H1 (cell line): ENCODE measurements around the gene CSGALNACT2. TPM values are rescaled to one million over a fixed set of nuclear protein-coding genes. Genes with fewer than 3 reads are reported as not detected.

Experiments used
- CTCF ChIA-PET: fragments of 300-600 bp; sonication (Branson Sonifier 250); formaldehyde crosslinking; loops from one replicate; lab custom pipeline; 2021; ENCODE audit not compliant: partially characterized antibody; lab: Charles Lee
- POLR2A ChIA-PET: fragments of 300-600 bp; sonication (Branson Sonifier 250); formaldehyde crosslinking; loops from one replicate; lab custom pipeline; 2021; ENCODE audit warnings: inconsistent platforms; ENCODE audit not compliant: partially characterized antibody; lab: Charles Lee
- DNase-seq, 2 experiments: peaks; one replicate each; pipeline versions ENCODE4 v3.0.0 to v3.0.0-alpha.2; 2010 to 2022; ENCODE audit warnings: low spot score in 2 of 2, low read depth in 1 of 2, mixed read lengths in 1 of 2
- FAIRE-seq: peaks from 2 replicates; lab custom pipeline; 2011; peaks lifted over from hg19 to GRCh38; lab: Jason Lieb, UNC
- H2AFZ ChIP-seq: 2 replicates; pipeline ENCODE4 v1.8.1; 2012; ENCODE audit warnings: low read length, inconsistent platforms
- H2AK5ac ChIP-seq: 2 replicates; pipeline ENCODE4 v1.6.1; 2013; ENCODE audit warnings: low read depth, low read length
- H2BK120ac ChIP-seq: replicated peaks from 2 replicates; pipeline ENCODE3; 2013; ENCODE audit warnings: low read depth, low read length, inconsistent platforms
- H2BK12ac ChIP-seq: 2 replicates; pipeline ENCODE4 v1.6.1; 2013; ENCODE audit warnings: low read depth, low read length
- H2BK15ac ChIP-seq: 2 replicates; pipeline ENCODE4 v1.6.1; 2013; ENCODE audit warnings: low read length
- H2BK20ac ChIP-seq: 2 replicates; pipeline ENCODE4 v1.6.1; 2013; ENCODE audit warnings: low read length
- H2BK5ac ChIP-seq: 2 replicates; pipeline ENCODE4 v1.6.1; 2013; ENCODE audit warnings: low read depth, low read length
- H3K14ac ChIP-seq: 2 replicates; pipeline ENCODE4 v1.6.1; 2013; ENCODE audit warnings: inconsistent platforms; ENCODE audit not compliant: insufficient read length
- H3K18ac ChIP-seq: 2 replicates; pipeline ENCODE4 v1.6.1; 2013; ENCODE audit warnings: low read length; ENCODE audit errors: extremely low read depth
- H3K23ac ChIP-seq: 2 replicates; pipeline ENCODE4 v1.6.1; 2013; ENCODE audit warnings: inconsistent platforms; ENCODE audit not compliant: insufficient read length
- H3K23me2 ChIP-seq: 2 replicates; pipeline ENCODE4 v1.6.1; 2013; ENCODE audit warnings: low read depth, low read length
- H3K27ac ChIP-seq: 2 replicates; pipeline ENCODE4 v1.6.1; 2011; ENCODE audit warnings: low read depth, low read length, inconsistent platforms
- H3K27me3 ChIP-seq, 4 experiments: replicated peaks in 1 of 4; 1 replicate in 1 of 4; 2 replicates in 3 of 4; pipeline versions ENCODE4 v1.6.1 to v1.8.1; 2011 to 2013; ENCODE audit warnings: low read length in 3 of 4, mild to moderate bottlenecking in 3 of 4, inconsistent platforms in 2 of 4, mixed read lengths in 2 of 4, moderate library complexity in 1 of 4; ENCODE audit not compliant: control insufficient read depth in 3 of 4, insufficient read depth in 3 of 4; ENCODE audit errors: extremely low read depth in 1 of 4
- H3K36me3 ChIP-seq, 4 experiments: 2 replicates each; pipeline versions ENCODE4 v1.6.1 to v1.8.1; 2011 to 2013; ENCODE audit warnings: mild to moderate bottlenecking in 4 of 4, low read length in 3 of 4, moderate library complexity in 2 of 4, control low read depth in 1 of 4, inconsistent platforms in 1 of 4; ENCODE audit not compliant: insufficient read depth in 4 of 4, control insufficient read depth in 2 of 4
- H3K4ac ChIP-seq: replicated peaks from 2 replicates; pipeline ENCODE3; 2013; ENCODE audit warnings: low read length, low read depth, mixed read lengths, inconsistent platforms; ENCODE audit not compliant: insufficient read length
- H3K4me1 ChIP-seq, 4 experiments: replicated peaks in 1 of 4; 1 replicate in 1 of 4; 2 replicates in 3 of 4; pipeline versions ENCODE4 v1.6.1 to v1.8.1; 2011 to 2013; ENCODE audit warnings: low read length in 3 of 4, inconsistent platforms in 2 of 4, mixed read lengths in 1 of 4; ENCODE audit not compliant: insufficient read depth in 4 of 4, control insufficient read depth in 3 of 4
- H3K4me2 ChIP-seq, 2 experiments: 2 replicates each; pipeline versions ENCODE4 v1.6.1 to v1.8.1; 2011 to 2013; ENCODE audit warnings: low read depth in 2 of 2, low read length in 2 of 2, control low read depth in 1 of 2, inconsistent platforms in 1 of 2, mild to moderate bottlenecking in 1 of 2; ENCODE audit not compliant: insufficient read depth in 1 of 2
- H3K4me3 ChIP-seq, 4 experiments: fragments of 200-600, 300-600 bp in 1 of 4; sonication (generic), shearing (Covaris generic), sonication (Bioruptor Twin) in 1 of 4; 2 replicates each; pipeline versions ENCODE4 v1.5.1 to v1.8.1; 2011 to 2016; ENCODE audit warnings: low read length in 4 of 4, low read depth in 3 of 4, control low read depth in 2 of 4, inconsistent platforms in 2 of 4, mild to moderate bottlenecking in 2 of 4, mixed read lengths in 1 of 4, moderate library complexity in 1 of 4; ENCODE audit not compliant: insufficient read depth in 2 of 4; ENCODE audit errors: extremely low read depth in 1 of 4
- H3K56ac ChIP-seq: replicated peaks from 2 replicates; pipeline ENCODE3; 2013; ENCODE audit warnings: low read depth, mild to moderate bottlenecking, mixed read lengths, low read length, inconsistent platforms; ENCODE audit not compliant: insufficient read length
- H3K79me1 ChIP-seq: 2 replicates; pipeline ENCODE4 v1.6.1; 2013; ENCODE audit warnings: low read depth, low read length, control low read depth
- H3K79me2 ChIP-seq, 2 experiments: 2 replicates each; pipeline versions ENCODE4 v1.6.1 to v1.8.1; 2012 to 2013; ENCODE audit warnings: low read length in 2 of 2, mild to moderate bottlenecking in 2 of 2, inconsistent platforms in 1 of 2; ENCODE audit not compliant: insufficient read depth in 2 of 2, control insufficient read depth in 1 of 2
- H3K9ac ChIP-seq, 4 experiments: replicated peaks in 1 of 4; 1 replicate in 1 of 4; 2 replicates in 3 of 4; pipeline versions ENCODE4 v1.6.1 to v1.8.1; 2011 to 2013; ENCODE audit warnings: low read depth in 3 of 4, low read length in 3 of 4, control low read depth in 2 of 4, mild to moderate bottlenecking in 2 of 4, moderate library complexity in 2 of 4, inconsistent platforms in 1 of 4; ENCODE audit errors: extremely low read depth in 1 of 4
- H3K9me3 ChIP-seq, 2 experiments: 2 replicates each; pipeline versions ENCODE4 v1.6.1 to v1.8.1; 2012 to 2013; ENCODE audit warnings: mild to moderate bottlenecking in 2 of 2, moderate library complexity in 2 of 2, control low read depth in 1 of 2, inconsistent platforms in 1 of 2, low read depth in 1 of 2, low read length in 1 of 2, mixed read lengths in 1 of 2; ENCODE audit not compliant: insufficient read depth in 2 of 2
- H4K20me1 ChIP-seq, 2 experiments: replicated peaks in 1 of 2; 2 replicates each; pipeline versions ENCODE3 to v1.8.1; 2011 to 2013; ENCODE audit warnings: inconsistent platforms in 2 of 2, low read length in 2 of 2, mild to moderate bottlenecking in 1 of 2; ENCODE audit not compliant: insufficient read depth in 2 of 2, control insufficient read depth in 1 of 2
- H4K5ac ChIP-seq: 2 replicates; pipeline ENCODE4 v1.6.1; 2013; ENCODE audit warnings: low read length, low read depth, mixed read lengths, inconsistent platforms; ENCODE audit not compliant: insufficient read length
- H4K8ac ChIP-seq: 2 replicates; pipeline ENCODE4 v1.8.0; 2013; ENCODE audit warnings: mild to moderate bottlenecking, moderate library complexity, low read length, inconsistent platforms; ENCODE audit not compliant: insufficient read depth; ENCODE audit errors: extremely low read depth
- H4K91ac ChIP-seq: replicated peaks from 2 replicates; pipeline ENCODE3; 2013; ENCODE audit warnings: low read length, mixed read lengths, inconsistent platforms; ENCODE audit not compliant: insufficient read length
- NANOG ChIP-seq: IDR thresholded peaks from 2 replicates; pipeline ENCODE4 v1.6.1; 2011; ENCODE audit warnings: low read length, low read depth, mild to moderate bottlenecking, inconsistent platforms; ENCODE audit not compliant: insufficient read depth, poor library complexity, severe bottlenecking
- RBBP5 ChIP-seq: IDR thresholded peaks from 2 replicates; pipeline ENCODE4 v1.7.1; 2012; ENCODE audit warnings: low read depth, mild to moderate bottlenecking, inconsistent platforms, low read length, moderate library complexity, borderline replicate concordance
- WGBS, 2 experiments: shearing (Covaris generic) in 1 of 2; methylation state at CpG; one replicate each; pipeline versions ENCODE4 v1.1.6 to v1.1.7; 2013 to 2015; ENCODE audit warnings: low lambda C conversion rate in 2 of 2, mixed read lengths in 2 of 2, inconsistent platforms in 1 of 2, low coverage in 1 of 2, missing lambda C conversion rate in 1 of 2; ENCODE audit not compliant: insufficient replicate concordance in 2 of 2, insufficient coverage in 1 of 2, insufficient read length in 1 of 2; ENCODE audit errors: extremely low coverage in 1 of 2, missing lambda C conversion rate in 1 of 2; 5-methylcytosine and 5-hydroxymethylcytosine counted together
- polyA plus RNA-seq, 7 experiments: library from polyadenylated mRNA; depleted of rRNA in 3 of 7; stranded (reverse) in 5 of 7; unstranded in 2 of 7; fragments of >200 nt in 5 of 7; fragments of 200-250 nt in 2 of 7; gene quantifications; 1 replicate in 5 of 7; 2 replicates in 1 of 7; 4 replicates in 1 of 7; pipeline versions ENCODE4 v1.2.1 to v1.2.3, GENCODE V29; 2011 to 2013; ENCODE audit warnings: missing spikeins in 2 of 7, mixed read lengths in 2 of 7
- total RNA-seq: library from RNA; stranded (reverse); fragmentation: NEBNext Ultra II Directional; extraction: Animal tissue kit (Norgen Biotek cat#: 25700); gene quantifications from 2 replicates; pipeline ENCODE4 v1.2.1, GENCODE V29; 2021
- TF ChIP-seq, protein P1 (sequence below): IDR thresholded peaks from 2 replicates; pipeline ENCODE4 v1.6.1; 2011; ENCODE audit warnings: low read length, improper control_type of control experiment

CSGALNACT2 gene
- total and polyA plus RNA-seq, 2 of the 8 experiments (the other 6 are each of a cell fraction or from before 2014, with no cell fraction given) = 2.6 to 5.3 TPM

DNA sequence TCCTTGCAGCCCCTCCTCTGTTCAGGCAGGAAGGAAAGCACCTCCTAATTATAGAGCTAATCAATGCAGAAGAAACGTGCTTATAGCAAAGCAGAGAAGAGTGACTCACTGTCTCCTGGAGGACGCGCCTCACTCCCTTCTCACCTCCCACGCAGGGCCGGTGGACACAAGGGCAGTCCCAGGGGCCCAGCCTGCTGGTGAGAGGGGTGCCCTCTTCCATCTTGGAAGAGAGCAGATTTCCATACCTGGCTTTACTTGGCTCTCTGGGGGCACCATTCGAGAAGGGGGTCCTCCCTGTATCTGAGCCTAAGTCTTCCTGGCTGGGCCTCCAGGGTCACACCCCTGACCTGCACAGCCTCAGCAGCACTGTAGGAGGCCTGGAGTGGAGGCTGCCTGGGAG, 72.8 kb downstream of the CSGALNACT2 start:
- CTCF ChIA-PET = interaction anchor here (1.3 to 3.9 kb wide), 3 partner anchors 10 to 43 kb away, joined by 5 to 18 read pairs (median 7); no protein-coding TSS in a partner anchor
- DNase-seq = no peak
- peaks cover 0 to 5% (median 0%) of the 10 kb centered on the region in 4 experiments; a peak in 1 of 7 replicates for H3K4me1 ChIP-seq
- H2BK12ac ChIP-seq = no peak overlapping the region
- H2BK15ac ChIP-seq = no peak overlapping the region
- no peaks in the 10 kb centered on the region for H3K27me3 ChIP-seq
- H3K27ac ChIP-seq = no peak overlapping the region
- no peak overlapping the region for H3K23ac ChIP-seq
- H2BK5ac ChIP-seq = no peak overlapping the region
- H3K79me1 ChIP-seq = no peaks in the 10 kb centered on the region
- H3K79me2 ChIP-seq = no peaks in the 10 kb centered on the region
- H3K18ac ChIP-seq = no peak overlapping the region
- no peak overlapping the region for H4K5ac ChIP-seq
- H3K14ac ChIP-seq = no peak overlapping the region
- no peak overlapping the region for H3K4ac ChIP-seq
- H3K9me3 ChIP-seq = no peaks in the 10 kb centered on the region
- FAIRE-seq = no peak
- no peak overlapping the region for H2BK20ac ChIP-seq
- H3K36me3 ChIP-seq = no peaks in the 10 kb centered on the region
- H3K4me2 ChIP-seq = no peak overlapping the region
- H3K4me3 ChIP-seq = no peak overlapping the region
- H3K56ac ChIP-seq = no peak overlapping the region
- no peaks in the 10 kb centered on the region for H3K23me2 ChIP-seq
- H2AK5ac ChIP-seq = no peak overlapping the region
- no peak overlapping the region for H4K91ac ChIP-seq
- H4K20me1 ChIP-seq = peaks cover 0 to 4% of the 10 kb centered on the region in 2 experiments
- POLR2A ChIA-PET = interaction anchor here (2.1 kb wide), 1 partner anchor 19 kb away, joined by 4 read pairs; no protein-coding TSS in a partner anchor
- WGBS, 2 experiments = 89% methylated on average over 6 of the region's 6 CpGs; no CpG with 5 or more reads in 1 of the 2 experiments
- H3K9ac ChIP-seq = no peak overlapping the region
- H4K8ac ChIP-seq = no peak overlapping the region; the same call in 1 of the 2 replicates
- no peak overlapping the region for H2AFZ ChIP-seq
- no peak overlapping the region for H2BK120ac ChIP-seq
- TF ChIP-seq NANOG (no peak), RBBP5 (no peak)
- TF ChIP-seq, protein P1, sequence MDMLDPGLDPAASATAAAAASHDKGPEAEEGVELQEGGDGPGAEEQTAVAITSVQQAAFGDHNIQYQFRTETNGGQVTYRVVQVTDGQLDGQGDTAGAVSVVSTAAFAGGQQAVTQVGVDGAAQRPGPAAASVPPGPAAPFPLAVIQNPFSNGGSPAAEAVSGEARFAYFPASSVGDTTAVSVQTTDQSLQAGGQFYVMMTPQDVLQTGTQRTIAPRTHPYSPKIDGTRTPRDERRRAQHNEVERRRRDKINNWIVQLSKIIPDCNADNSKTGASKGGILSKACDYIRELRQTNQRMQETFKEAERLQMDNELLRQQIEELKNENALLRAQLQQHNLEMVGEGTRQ = no peak
